HG03571 (cell line): ENCODE measurements around the gene ZNF584.
"Not testable (repeated sequence)": the region's sequence is repeated elsewhere in the genome, so short reads cannot be mapped to it uniquely, and the experiment has no call there.

Experiments
- ATAC-seq: cut with Tn5 transposase; IDR thresholded peaks from one replicate; pipeline ENCODE4 v1.9.1; 2021; ENCODE audit not compliant: unreplicated experiment

Gene ZNF584

GRCh38 chr19:58408152-58409009 lies at the start of gene ZNF584:
Gene ZNF584, plus strand, starts transcription at chr19:58408649. Its CDS starts 499 bp downstream, at chr19:58409148.
- peak; percentile 84 for ATAC-seq

DNA sequence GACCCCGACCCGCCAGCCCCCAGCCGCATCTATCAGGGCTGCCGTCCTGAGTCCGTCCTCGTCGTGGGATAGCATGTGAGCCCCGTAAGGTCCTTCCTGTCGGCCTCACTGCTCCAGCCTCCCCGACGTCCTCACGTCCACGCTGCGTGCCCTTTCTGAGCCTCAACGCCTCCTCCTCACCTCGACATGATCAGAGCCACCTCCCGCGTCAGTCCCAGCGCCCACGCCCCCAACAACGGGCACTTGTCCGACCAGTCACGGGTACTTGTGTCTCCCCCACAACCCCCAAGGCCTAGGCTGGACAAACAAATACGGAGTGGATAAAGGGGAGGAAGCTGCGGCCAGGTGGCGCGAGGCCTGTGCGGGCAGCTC lies 46.6 kb upstream of the ZNF584 start:
- peak; percentile 8 for ATAC-seq

- ATAC-seq = peak; percentile 80
Measured at GRCh38 chr19:58362272-58362994, 46.0 kb upstream of the ZNF584 start, which contains the start of gene ZNF497. Gene ZNF497, minus strand, starts transcription at chr19:58362751. Its CDS starts 5,116 bp downstream, at chr19:58357635.

DNA sequence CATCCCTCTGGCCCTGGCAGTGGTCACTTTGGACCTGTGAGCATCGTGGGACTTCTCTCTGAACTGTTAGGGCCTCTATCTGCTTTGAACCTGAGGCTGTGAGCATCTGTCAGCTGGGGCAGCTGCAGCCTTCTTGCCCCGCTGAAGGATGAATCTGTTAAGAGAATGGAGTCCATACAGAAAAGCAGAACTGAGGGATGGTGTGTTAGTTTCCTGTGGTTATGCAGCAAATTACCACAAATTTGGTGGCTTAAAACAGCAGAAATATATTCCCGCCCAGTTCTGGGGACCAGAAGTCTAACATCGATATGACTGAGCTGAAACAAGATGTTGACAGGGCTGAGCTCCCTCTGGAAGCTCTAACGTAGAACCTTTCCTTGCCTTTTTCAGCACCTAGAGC lies 44.3 kb upstream of the ZNF584 start:
- ATAC-seq = no peak

DNA sequence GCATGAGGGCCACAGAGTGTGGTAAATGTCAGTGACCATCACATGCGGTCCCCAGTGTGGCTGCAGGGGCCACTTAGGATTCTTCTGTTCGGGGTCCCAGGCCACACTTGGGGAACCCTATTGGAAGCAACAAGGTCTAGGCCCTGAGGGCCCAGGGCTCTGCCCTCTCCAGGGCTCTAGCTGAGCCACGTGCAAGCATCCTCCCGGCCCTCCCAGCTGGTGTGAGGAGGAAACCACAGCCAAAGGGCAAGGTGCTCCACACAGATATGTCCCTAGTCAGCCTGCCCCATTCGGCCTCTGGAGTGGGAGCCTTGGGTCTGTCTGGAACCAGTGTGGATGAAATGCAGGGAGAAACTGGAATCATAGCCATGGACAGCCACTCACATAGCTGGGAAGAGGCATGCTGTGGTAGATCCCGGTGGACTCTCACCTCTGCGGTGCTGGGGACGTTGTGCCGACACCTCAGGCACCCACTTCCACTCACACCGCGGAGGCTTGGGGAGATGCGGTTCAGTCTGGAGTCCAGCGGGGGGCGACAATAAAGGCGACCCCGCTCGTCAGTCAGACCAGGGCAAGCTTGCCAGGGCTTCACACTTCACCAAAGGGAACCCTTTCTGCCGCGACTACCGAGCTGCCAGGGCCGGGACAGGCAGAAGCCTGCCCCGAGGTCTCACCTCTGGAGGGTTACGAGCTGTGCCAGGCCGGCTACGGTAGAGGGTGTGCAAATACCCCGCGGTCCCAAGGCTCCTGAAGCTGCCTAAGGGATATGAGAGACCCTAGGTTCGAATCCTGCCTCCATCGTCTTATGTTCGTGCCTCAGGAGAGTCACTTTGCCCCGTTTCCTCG lies 41.6 kb upstream of the ZNF584 start:
- no peak for ATAC-seq

DNA sequence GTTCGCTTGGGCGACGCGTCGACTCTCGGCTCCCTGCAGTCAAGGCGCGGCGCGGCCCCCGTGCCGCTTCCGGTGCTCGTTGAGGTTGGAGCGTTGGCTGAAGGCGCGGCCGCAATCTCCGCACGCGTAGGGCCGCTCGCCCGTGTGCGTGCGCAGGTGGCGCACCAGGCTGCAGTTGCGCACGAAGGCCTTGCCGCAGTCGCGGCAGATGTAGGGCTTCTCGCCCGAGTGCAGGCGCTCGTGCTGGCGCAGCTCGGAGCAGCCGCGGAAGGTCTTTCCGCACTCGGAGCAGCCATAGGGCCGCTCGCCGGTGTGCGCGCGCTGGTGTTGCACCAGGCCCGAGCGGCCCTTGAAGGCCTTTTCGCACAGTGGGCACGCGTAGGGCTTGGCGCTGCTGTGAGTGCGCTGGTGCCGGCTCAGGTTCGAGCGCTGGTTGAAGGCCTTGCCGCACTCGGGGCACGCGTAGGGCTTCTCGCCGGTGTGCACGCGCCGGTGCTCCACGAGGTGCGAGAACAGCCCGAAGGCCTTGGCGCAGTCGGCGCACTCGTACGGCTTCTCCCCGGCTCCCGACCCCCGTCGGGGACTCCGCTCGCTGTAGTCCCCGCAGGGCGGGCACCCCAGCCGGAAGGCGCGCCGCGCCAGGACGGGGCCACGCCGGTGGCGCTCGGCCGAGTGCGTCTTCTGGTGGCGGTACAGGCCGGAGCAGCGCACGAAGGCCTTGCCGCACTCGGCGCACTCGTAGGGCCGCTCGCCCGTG lies 40.6 kb upstream of the ZNF584 start:
- ATAC-seq = no peak

- ATAC-seq = no peak
Measured at GRCh38 chr19:58368561-58369360, 39.7 kb upstream of the ZNF584 start.

DNA sequence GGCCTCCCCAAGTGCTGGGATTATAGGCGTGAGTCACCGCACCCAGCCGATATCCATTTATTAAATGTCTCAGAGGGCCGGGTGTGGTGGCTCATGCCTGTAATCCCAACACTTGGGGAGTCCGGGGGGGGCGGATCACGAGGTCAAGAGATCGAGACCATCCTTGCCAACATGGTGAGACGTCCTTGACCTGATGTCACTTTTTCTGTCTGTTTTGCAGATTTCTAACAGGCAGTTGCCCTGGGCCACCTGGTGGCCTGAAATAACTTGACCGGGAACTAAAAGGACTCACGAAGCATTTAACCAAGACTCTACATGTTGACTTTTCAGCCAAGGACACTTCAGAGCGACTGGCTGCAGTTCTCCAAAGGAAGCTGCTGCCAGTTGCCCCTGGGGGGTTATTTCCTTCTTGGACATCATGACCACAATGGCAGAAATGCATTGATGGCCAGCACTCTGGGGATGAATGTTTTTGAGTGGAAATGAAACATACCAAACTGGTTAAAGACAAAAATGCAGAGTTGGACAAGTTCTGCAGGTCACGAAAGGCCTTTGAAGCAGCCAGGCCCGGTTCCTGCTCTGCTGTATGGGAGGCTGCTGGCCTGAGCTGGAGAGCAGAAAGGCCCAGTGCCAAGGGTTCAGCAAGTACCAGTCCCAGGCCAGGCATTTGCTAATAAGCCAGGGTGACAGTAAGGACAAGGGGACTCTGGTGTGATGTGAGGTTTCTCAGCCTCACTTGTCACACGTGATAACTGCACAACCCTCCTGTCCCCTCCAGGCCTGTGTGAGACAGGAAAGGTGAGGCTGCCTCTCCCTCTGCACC lies 35.9 kb upstream of the ZNF584 start:
- no peak for ATAC-seq

GRCh38 chr19:58374200-58374599 lies 34.2 kb upstream of the ZNF584 start:
- no peak for ATAC-seq

- ATAC-seq = not testable (repeated sequence)
Measured at GRCh38 chr19:58376724-58377123, 31.7 kb upstream of the ZNF584 start.

- ATAC-seq = no peak
Measured at GRCh38 chr19:58379246-58379645, 29.2 kb upstream of the ZNF584 start.

DNA sequence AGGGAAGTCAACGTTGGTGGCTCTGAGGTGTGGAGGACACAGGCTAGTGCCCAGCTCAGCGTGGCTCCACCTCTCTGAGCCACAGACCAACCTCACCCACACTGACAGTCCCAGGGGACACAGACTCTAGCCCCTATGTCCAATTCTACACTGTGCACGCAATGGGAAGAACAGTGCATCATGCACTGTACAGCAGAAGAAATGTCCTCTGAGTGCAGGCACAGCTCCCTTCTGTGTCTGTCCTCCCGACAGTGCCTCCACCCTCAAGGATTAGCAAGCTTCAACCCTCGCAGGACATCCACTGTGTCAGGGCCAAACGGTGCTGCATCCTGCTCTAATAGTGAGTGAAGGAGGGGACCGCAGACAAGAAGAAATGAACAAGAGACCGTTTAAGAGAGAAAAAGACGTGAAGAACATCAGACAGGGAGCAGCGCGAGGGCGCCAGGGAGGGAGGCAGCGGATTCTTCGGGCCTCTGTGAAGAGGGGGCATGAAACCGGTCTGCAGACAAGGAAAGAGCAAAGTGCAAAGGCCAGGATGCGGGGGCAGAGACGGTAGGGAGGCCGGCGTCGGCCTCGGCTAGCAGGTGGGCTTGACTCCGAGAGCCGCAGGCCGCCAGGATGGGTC lies 28.3 kb upstream of the ZNF584 start:
- no peak for ATAC-seq

DNA sequence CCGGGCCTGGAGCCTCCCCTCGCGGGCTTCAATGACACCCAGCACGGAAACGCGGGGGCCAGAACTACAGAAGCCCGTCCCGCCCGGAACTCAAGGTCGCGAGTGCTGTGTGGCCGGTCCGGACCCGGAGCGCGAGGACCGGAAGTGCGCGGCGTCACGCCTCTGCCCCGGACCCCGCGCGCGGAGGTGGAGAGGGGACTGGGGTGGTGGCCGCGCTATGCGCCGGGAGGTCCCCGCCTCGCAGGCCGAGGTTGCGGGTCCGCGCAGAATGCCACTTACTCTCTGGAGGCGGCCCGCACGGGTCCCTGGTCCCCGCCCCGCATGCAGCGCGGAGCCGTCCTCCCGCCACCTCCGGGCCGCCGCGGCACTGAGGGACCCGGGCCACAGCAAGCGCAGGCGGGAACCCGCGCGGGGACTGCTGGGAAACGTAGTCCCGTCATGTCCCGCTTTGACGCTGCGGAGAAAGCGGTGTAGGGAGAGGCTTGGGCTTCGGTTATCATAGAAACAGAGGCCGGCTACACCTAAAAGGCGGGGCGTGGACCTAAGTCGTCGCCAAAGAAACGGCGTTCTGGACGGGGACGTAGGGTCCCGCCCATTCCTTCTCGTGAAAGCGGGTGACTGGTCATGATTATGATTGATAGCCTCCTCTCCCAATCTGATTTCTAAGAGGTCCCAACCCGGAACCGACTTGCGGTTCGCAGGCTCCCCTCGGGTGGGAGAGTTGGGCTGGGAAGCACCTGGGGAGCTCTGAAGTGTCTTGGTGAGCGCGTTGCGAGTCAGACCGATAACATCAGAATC lies 27.6 kb upstream of the ZNF584 start, which contains the start of gene ZNF837:
ZNF837 (minus strand) TSS at position 369 of the 798 bp plus-strand sequence. CDS start 11,698 bp downstream, outside the sequence.
- peak; percentile 74 for ATAC-seq

GRCh38 chr19:58381460-58382212 lies 26.8 kb upstream of the ZNF584 start:
- ATAC-seq = no peak

GRCh38 chr19:58382997-58383603 lies 25.3 kb upstream of the ZNF584 start:
- ATAC-seq = no peak

- no peak for ATAC-seq
Measured at GRCh38 chr19:58385313-58385890, 23.0 kb upstream of the ZNF584 start.
